BJ (cell line): ENCODE results near the gene TMEM179. TPM values are rescaled to one million over a fixed set of nuclear protein-coding genes. Genes with fewer than 3 reads are reported as not detected.

Experiments used
- CTCF ChIA-PET: fragments of 350-600 bp; formaldehyde crosslinking; extraction: SDS; loops from one replicate; lab custom pipeline; 2021; ENCODE audit warnings: antibody characterized with exemption, inconsistent platforms; lab: Yijun Ruan, JAX
- POLR2A ChIA-PET: fragments of 300-600 bp; sonication (Branson Sonifier 250); formaldehyde crosslinking; extraction: SDS; loops from one replicate; lab custom pipeline; 2021; ENCODE audit warnings: antibody characterized with exemption; lab: Charles Lee
- DNase-seq: peaks from one replicate; pipeline ENCODE4 v3.0.0-alpha.2; 2011; ENCODE audit warnings: low read depth
- H3K27me3 ChIP-seq: 2 replicates; pipeline ENCODE4 v1.6.0; 2011; ENCODE audit warnings: low read length; ENCODE audit not compliant: control insufficient read depth, insufficient read depth
- H3K36me3 ChIP-seq: 2 replicates; pipeline ENCODE4 v1.5.1; 2011; ENCODE audit warnings: low read length; ENCODE audit not compliant: control insufficient read depth, insufficient read depth
- H3K4me3 ChIP-seq: 2 replicates; pipeline ENCODE4 v1.5.1; 2011; ENCODE audit warnings: low read depth, mild to moderate bottlenecking, control low read depth, low read length
- polyA plus RNA-seq: library from polyadenylated mRNA; depleted of rRNA; stranded (reverse); fragments of >200 nt; gene quantifications from 2 replicates; pipeline ENCODE4 v1.2.3, GENCODE V29; 2011
- TF ChIP-seq, protein P1 (sequence below): IDR thresholded peaks from 2 replicates; pipeline ENCODE4 v1.5.1; 2011; ENCODE audit warnings: low read depth, mild to moderate bottlenecking, control low read depth, inconsistent platforms, low read length, moderate library complexity; ENCODE audit not compliant: insufficient read depth

The TMEM179 gene
- polyA plus RNA-seq, 1 experiment, result 0.09 TPM

DNA sequence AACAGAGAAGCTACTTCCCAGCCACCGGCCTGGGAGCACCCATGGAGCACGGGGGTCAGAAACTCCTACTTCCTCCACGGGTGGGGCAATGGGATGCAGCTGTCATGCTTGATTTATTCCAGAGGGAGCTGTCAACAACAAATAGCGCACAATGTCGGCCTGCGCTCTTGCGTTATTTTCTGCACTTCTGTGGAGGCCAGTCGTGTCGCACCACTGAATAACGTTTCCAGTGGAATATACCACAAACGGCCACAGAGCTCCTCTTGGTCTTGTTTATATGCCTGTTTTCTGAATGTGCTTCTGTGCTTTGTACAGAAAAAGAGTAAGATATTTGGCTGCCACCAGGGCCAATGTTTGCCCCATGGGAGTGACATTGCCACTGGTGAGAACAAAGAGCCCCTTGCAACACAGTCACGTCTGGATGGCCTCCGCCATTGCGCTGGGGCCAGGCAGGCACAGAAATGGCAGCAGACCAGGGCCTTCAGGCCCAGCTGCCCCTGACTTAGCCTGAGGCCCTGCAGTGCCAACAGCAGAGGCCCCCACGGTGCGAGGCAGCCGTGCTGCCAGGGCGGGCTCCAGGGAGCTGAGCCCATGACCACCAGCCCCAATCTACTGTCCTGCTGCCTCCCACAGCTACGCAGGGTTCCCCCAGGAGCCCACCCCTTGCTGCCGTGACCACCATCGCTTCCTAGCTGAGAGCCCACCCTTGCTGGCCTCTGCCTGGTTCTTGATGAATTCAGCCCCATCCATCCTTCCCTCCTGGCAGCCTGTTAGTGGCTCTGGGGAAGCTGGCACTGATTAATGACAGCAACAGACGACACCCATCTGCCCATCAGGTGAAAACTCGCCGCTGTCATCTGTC lies 28.9 kb upstream of the TMEM179 start:
- CTCF ChIA-PET, result interaction anchor here (0.7 kb wide), 1 partner anchor 502 kb away, joined by 3 read pairs; no protein-coding TSS in a partner anchor
- TF ChIP-seq, protein P1, sequence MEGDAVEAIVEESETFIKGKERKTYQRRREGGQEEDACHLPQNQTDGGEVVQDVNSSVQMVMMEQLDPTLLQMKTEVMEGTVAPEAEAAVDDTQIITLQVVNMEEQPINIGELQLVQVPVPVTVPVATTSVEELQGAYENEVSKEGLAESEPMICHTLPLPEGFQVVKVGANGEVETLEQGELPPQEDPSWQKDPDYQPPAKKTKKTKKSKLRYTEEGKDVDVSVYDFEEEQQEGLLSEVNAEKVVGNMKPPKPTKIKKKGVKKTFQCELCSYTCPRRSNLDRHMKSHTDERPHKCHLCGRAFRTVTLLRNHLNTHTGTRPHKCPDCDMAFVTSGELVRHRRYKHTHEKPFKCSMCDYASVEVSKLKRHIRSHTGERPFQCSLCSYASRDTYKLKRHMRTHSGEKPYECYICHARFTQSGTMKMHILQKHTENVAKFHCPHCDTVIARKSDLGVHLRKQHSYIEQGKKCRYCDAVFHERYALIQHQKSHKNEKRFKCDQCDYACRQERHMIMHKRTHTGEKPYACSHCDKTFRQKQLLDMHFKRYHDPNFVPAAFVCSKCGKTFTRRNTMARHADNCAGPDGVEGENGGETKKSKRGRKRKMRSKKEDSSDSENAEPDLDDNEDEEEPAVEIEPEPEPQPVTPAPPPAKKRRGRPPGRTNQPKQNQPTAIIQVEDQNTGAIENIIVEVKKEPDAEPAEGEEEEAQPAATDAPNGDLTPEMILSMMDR, result no peak
- H3K4me3 ChIP-seq, result no peak overlapping the region
- H3K27me3 ChIP-seq, result peaks cover 7% of the 10 kb centered on the region
- POLR2A ChIA-PET, result no interaction called here
- H3K36me3 ChIP-seq, result no peaks in the 10 kb centered on the region
- DNase-seq, result no peak

DNA sequence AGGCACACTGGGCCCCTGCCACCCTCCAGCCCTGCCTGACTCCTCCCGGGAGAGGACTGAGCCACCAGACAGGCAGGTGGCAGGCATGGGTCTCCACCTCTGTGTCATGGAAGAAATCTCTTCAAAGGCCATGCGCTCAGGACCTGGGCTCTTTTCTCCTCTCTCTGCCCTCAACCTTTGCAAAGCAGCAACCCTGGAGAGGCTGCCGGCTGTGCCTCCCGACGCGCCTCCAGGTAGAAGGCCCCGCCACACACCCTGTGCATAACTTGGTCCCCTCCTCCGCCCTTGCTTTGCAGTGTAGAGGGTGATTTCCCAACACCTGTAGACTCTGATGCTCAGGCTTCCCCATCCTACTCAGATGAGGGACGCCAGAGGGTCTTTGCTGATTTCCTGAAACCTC lies 28.2 kb upstream of the TMEM179 start:
- POLR2A ChIA-PET, result no interaction called here
- no peak for DNase-seq
- H3K4me3 ChIP-seq, result no peak overlapping the region
- peaks cover 5% of the 10 kb centered on the region for H3K27me3 ChIP-seq
- TF ChIP-seq, protein P1, result no peak
- CTCF ChIA-PET, result no interaction called here
- no peaks in the 10 kb centered on the region for H3K36me3 ChIP-seq

DNA sequence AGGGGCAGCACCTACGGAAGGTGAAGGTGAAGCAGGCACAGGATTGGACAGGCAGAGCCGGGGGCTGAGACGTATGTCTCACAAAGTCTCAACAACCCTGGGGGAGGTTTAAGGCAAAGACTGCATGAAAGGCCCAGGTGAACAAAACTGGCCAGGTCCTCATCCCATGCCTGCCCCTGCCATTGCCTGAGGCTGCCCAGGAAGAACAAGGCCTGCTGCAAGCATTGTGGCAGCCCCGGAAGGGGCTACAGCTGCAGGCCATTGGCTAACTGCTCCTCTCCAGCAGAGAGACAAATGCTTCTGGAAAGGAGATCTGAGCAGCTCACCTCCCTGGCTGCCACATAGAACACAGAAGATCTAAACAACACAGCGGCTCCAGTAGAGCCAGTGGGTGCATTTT lies 20.4 kb upstream of the TMEM179 start:
- Histone ChIP-seq H3K36me3 (no peaks in the 10 kb centered on the region), H3K4me3 (no peak overlapping the region), H3K27me3 (peaks cover 10% of the 10 kb centered on the region)
- TF ChIP-seq, protein P1, result no peak
- no peak for DNase-seq
- CTCF ChIA-PET, result interaction anchor here (1.3 kb wide), 1 partner anchor 15 kb away, joined by 4 read pairs; no protein-coding TSS in a partner anchor
- POLR2A ChIA-PET, result no interaction called here

DNA sequence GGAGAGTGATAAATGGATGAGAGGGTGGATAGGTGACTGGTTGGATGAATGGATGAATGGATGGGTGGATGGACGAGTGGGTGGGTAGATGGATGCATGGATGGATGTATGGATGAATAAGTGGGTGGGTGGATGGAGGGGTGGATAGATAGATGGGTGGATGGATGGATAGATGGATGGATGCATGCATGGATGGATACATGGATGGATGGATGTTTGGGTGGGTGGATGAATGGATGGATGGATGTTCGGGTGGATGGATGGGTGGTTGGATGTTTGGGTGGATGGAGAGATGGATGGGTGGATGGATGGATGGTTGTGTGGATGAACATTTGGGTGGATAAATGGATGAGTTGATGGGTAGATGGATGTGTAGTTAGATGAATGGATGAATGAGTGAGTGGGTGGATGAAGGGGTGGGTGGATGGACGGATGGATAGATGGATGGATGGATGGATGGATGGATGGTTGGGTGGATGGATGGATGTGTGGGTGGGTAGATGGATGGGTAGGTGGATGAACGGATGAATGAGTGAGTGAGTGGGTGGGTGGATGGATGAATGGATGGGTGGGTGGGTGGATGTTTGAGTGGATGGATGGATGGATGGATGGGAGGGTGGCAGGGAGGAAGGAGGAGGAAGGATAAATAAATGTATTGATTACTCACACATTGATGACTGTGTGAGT lies 9.7 kb upstream of the TMEM179 start:
- H3K36me3 ChIP-seq, result no peaks in the 10 kb centered on the region
- TF ChIP-seq, protein P1, result no peak
- DNase-seq, result no peak
- peaks cover 2% of the 10 kb centered on the region; the same call in 1 of the 2 replicates for H3K27me3 ChIP-seq
- CTCF ChIA-PET, result no interaction called here
- no peak overlapping the region for H3K4me3 ChIP-seq
- POLR2A ChIA-PET, result no interaction called here

DNA sequence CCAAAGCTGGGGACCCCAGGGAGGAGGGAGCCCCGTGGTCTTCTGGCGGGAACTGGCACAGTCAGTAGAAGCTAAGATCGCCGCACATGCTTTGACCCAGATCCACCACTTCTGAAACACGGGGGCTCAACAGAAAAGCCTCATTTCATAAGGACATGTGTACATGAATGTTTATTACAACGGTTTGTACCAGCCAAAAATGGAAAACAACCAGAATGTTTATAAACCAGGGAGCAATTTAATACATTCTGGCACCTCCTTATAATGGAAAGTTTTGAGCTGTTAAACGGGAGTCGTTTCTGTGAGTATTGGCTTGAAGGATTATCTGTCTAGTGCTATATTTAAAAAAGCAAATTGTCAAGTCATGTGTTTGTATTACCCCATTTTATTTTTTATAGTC lies 7.3 kb upstream of the TMEM179 start:
- ChIA-PET CTCF (interaction anchor here (1.6 kb wide), 1 partner anchor 10 kb away, joined by 3 read pairs; no protein-coding TSS in a partner anchor), POLR2A (no interaction called here)
- no peak overlapping the region for H3K4me3 ChIP-seq
- H3K36me3 ChIP-seq, result no peaks in the 10 kb centered on the region
- no peaks in the 10 kb centered on the region for H3K27me3 ChIP-seq
- TF ChIP-seq, protein P1, result no peak
- DNase-seq, result no peak
